Ovary (tissue), 3 donors: Measurements from ENCODE around the gene CHST6.

Experiments
- CTCF ChIP-seq, 3 donors: fragments of 450-650 bp in 2 of 3; fragments of 200-600 bp in 1 of 3; IDR thresholded peaks; one replicate each; pipeline versions ENCODE4 v1.5.1 to v1.8.0; 2016 to 2022; ENCODE audit warnings: antibody characterized with exemption in 3 of 3, mild to moderate bottlenecking in 1 of 3
- POLR2A ChIP-seq: fragments of 450-650 bp; IDR thresholded peaks from one replicate; pipeline ENCODE4 v1.6.1; 2017; ENCODE audit warnings: antibody characterized with exemption, mild to moderate bottlenecking, moderate library complexity
- donor health status: DM: no; HTN: no; CAD: no.

GRCh38 chr16:75497558-75497957 lies 2.3 kb upstream of the CHST6 start:
- TF ChIP-seq POLR2A: no peak
- TF ChIP-seq CTCF (IDR thresholded peaks at IDR 0.05): no peak
